Body of pancreas (tissue), 4 donors: Measurements from ENCODE around the gene NT5C3B.

Experiments used
- POLR2A ChIP-seq, 3 donors: fragments of 450-650 bp; IDR thresholded peaks; one replicate each; pipeline ENCODE4 v1.6.1; 2016; ENCODE audit warnings: antibody characterized with exemption in 3 of 3, mild to moderate bottlenecking in 2 of 3
- TF ChIP-seq, protein P1 (sequence below), 7 experiments: fragments of 450-650 bp in 4 of 7; fragments of 200-600 bp in 3 of 7; sonication (generic) in 3 of 7; IDR thresholded peaks; one replicate each; pipeline ENCODE4 v1.5.1; 2016 to 2019; ENCODE audit warnings: antibody characterized with exemption in 7 of 7

GRCh38 chr17:41801374-41802271 lies 34.4 kb downstream of the NT5C3B start:
- TF ChIP-seq, protein P1, sequence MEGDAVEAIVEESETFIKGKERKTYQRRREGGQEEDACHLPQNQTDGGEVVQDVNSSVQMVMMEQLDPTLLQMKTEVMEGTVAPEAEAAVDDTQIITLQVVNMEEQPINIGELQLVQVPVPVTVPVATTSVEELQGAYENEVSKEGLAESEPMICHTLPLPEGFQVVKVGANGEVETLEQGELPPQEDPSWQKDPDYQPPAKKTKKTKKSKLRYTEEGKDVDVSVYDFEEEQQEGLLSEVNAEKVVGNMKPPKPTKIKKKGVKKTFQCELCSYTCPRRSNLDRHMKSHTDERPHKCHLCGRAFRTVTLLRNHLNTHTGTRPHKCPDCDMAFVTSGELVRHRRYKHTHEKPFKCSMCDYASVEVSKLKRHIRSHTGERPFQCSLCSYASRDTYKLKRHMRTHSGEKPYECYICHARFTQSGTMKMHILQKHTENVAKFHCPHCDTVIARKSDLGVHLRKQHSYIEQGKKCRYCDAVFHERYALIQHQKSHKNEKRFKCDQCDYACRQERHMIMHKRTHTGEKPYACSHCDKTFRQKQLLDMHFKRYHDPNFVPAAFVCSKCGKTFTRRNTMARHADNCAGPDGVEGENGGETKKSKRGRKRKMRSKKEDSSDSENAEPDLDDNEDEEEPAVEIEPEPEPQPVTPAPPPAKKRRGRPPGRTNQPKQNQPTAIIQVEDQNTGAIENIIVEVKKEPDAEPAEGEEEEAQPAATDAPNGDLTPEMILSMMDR (IDR thresholded peaks at IDR 0.05) = peak; percentile 91 to 97 (median 95)
- TF ChIP-seq POLR2A (IDR thresholded peaks at IDR 0.05) = no peak
